HepG2 (cell line): ENCODE results near the gene BCAM. TPM values are rescaled to one million over a fixed set of nuclear protein-coding genes. Genes with fewer than 3 reads are reported as not detected.
A peak's percentile ranks its signal among the peaks of the same experiment; 100 is the strongest.

ENCODE experiments used
- BRD4 ChIP-seq: sonication (generic); formaldehyde crosslinking; IDR thresholded peaks from 2 replicates; pipeline ENCODE4 v1.4.0; 2020; ENCODE audit warnings: missing genetic modification reagents
- CREM ChIP-seq, 2 experiments: sonication (generic) in 1 of 2; formaldehyde crosslinking in 1 of 2; IDR thresholded peaks; 2 replicates each; pipeline versions ENCODE4 v1.4.0 to v1.6.1; 2016 to 2020; ENCODE audit warnings: antibody characterized with exemption in 1 of 2, mild to moderate bottlenecking in 1 of 2, missing genetic modification reagents in 1 of 2
- ESRRA ChIP-seq: sonication (generic); formaldehyde crosslinking; IDR thresholded peaks from 2 replicates; pipeline ENCODE4 v1.5.1; 2020; ENCODE audit warnings: mild to moderate bottlenecking, low read depth, missing genetic modification reagents
- FOXO1 ChIP-seq: sonication (generic); formaldehyde crosslinking; IDR thresholded peaks from 2 replicates; pipeline ENCODE4 v1.4.0; 2020; ENCODE audit warnings: missing genetic modification reagents
- GPBP1L1 ChIP-seq: sonication (generic); formaldehyde crosslinking; IDR thresholded peaks from 2 replicates; pipeline ENCODE4 v1.5.0; 2020; ENCODE audit warnings: mild to moderate bottlenecking, missing genetic modification reagents
- HDAC2 ChIP-seq: sonication (generic); formaldehyde crosslinking; IDR thresholded peaks from 2 replicates; pipeline ENCODE4 v1.4.0; 2020; ENCODE audit warnings: missing genetic modification reagents
- KLF6 ChIP-seq: IDR thresholded peaks from 2 replicates; pipeline ENCODE4 v1.8.0; 2016; ENCODE audit warnings: missing biosample characterization, missing genetic modification reagents
- KMT2A ChIP-seq: sonication (generic); formaldehyde crosslinking; IDR thresholded peaks from 2 replicates; pipeline ENCODE4 v1.4.0; 2020; ENCODE audit warnings: missing genetic modification reagents
- MTA1 ChIP-seq: sonication (generic); formaldehyde crosslinking; IDR thresholded peaks from 2 replicates; pipeline ENCODE4 v1.4.0; 2020; ENCODE audit warnings: missing genetic modification reagents, mild to moderate bottlenecking, borderline replicate concordance
- MTA3 ChIP-seq: sonication (generic); formaldehyde crosslinking; IDR thresholded peaks from 2 replicates; pipeline ENCODE4 v1.4.0; 2020; ENCODE audit warnings: missing genetic modification reagents
- MYPOP ChIP-seq: sonication (generic); formaldehyde crosslinking; IDR thresholded peaks from 2 replicates; pipeline ENCODE4 v1.8.1; 2023; ENCODE audit warnings: mild to moderate bottlenecking, moderate library complexity, missing genetic modification reagents
- RARA ChIP-seq: IDR thresholded peaks from 2 replicates; pipeline ENCODE4 v1.6.1; 2016; ENCODE audit warnings: missing genetic modification reagents, missing compliant biosample characterization
- RXRA ChIP-seq: sonication (generic); formaldehyde crosslinking; IDR thresholded peaks from 2 replicates; pipeline ENCODE4 v1.5.1; 2020; ENCODE audit warnings: missing genetic modification reagents
- RXRB ChIP-seq: IDR thresholded peaks from 2 replicates; pipeline ENCODE4 v1.6.1; 2016; ENCODE audit warnings: borderline replicate concordance, missing genetic modification reagents, missing compliant biosample characterization
- ZFAT ChIP-seq: sonication (generic); formaldehyde crosslinking; conservative IDR thresholded peaks from 2 replicates; pipeline ENCODE4 v1.8.1; 2023; ENCODE audit warnings: missing genetic modification reagents, inconsistent platforms
- ZNF205 ChIP-seq: IDR thresholded peaks from 2 replicates; pipeline ENCODE4 v1.6.1; 2018; ENCODE audit warnings: missing biosample characterization, missing genetic modification reagents
- ZNF225 ChIP-seq: sonication (generic); formaldehyde crosslinking; IDR thresholded peaks from 2 replicates; pipeline ENCODE4 v1.4.0; 2020; ENCODE audit warnings: mild to moderate bottlenecking, missing genetic modification reagents
- ZNF260 ChIP-seq: sonication (generic); formaldehyde crosslinking; IDR thresholded peaks from 2 replicates; pipeline ENCODE4 v1.4.0; 2020; ENCODE audit warnings: missing genetic modification reagents, low read depth, mild to moderate bottlenecking, borderline replicate concordance
- ZNF331 ChIP-seq: sonication (generic); formaldehyde crosslinking; IDR thresholded peaks from 2 replicates; pipeline ENCODE4 v1.4.0; 2020; ENCODE audit warnings: missing genetic modification reagents
- ZNF609 ChIP-seq: sonication (generic); formaldehyde crosslinking; IDR thresholded peaks from 2 replicates; pipeline ENCODE4 v1.4.0; 2020; ENCODE audit warnings: mild to moderate bottlenecking, missing genetic modification reagents, borderline replicate concordance
- ZSCAN5A ChIP-seq: sonication (generic); formaldehyde crosslinking; IDR thresholded peaks from 2 replicates; pipeline ENCODE4 v1.8.0; 2022; ENCODE audit warnings: mild to moderate bottlenecking, missing genetic modification reagents, borderline replicate concordance
- ZZZ3 ChIP-seq: sonication (generic); formaldehyde crosslinking; IDR thresholded peaks from 2 replicates; pipeline ENCODE4 v1.4.0; 2020; ENCODE audit warnings: missing genetic modification reagents, mild to moderate bottlenecking, borderline replicate concordance
- polyA plus RNA-seq, 8 experiments: library from polyadenylated mRNA; depleted of rRNA in 3 of 8; stranded (reverse) in 7 of 8; unstranded in 1 of 8; fragments of >200 nt; fragmentation: Illumina TruSeq in 4 of 8; extraction: Trizol in 4 of 8; gene quantifications; 2 replicates each; pipeline versions ENCODE4 v1.2.1 to v1.2.3, GENCODE V29; 2011 to 2016; ENCODE audit warnings: low read depth in 4 of 8, missing spikeins in 1 of 8, mixed read lengths in 1 of 8; ENCODE audit not compliant: insufficient read depth in 1 of 8
- total RNA-seq, 5 experiments: library from RNA; depleted of rRNA; stranded (reverse); fragments of >200 nt; fragmentation: Illumina TruSeq; extraction: Trizol; gene quantifications; 2 replicates each; pipeline ENCODE4 v1.2.3, GENCODE V29; 2016; ENCODE audit warnings: low read depth in 1 of 5

BCAM gene
- total and polyA plus RNA-seq, 2 of the 13 experiments (the other 11 are each of a cell fraction or from before 2014, with no cell fraction given) = 51.2 to 62.7 TPM

GRCh38 chr19:44807162-44807561 lies 1.7 kb upstream of the BCAM start (continued):
- TF ChIP-seq ZSCAN5A (CRISPR knock-in tag) (no peak), ZFAT (CRISPR knock-in tag) (no peak), RXRB (CRISPR knock-in tag) (no peak), BRD4 (CRISPR knock-in tag) (no peak), ZZZ3 (CRISPR knock-in tag) (no peak), CREM (IDR thresholded peaks at IDR 0.05) (no peak), CREM (CRISPR knock-in tag; IDR thresholded peaks at IDR 0.05) (no peak), KLF6 (CRISPR knock-in tag) (no peak), RARA (CRISPR knock-in tag) (0 out of 2 replicates have a peak, but pooled peaks have one; percentile 37), ZNF225 (CRISPR knock-in tag) (0 out of 2 replicates have a peak, but pooled peaks have one; percentile 30), HDAC2 (CRISPR knock-in tag) (peak; percentile 87; the same call in 1 of the 2 replicates), ZNF609 (peak; percentile 50), ZNF260 (CRISPR knock-in tag) (no peak), MTA3 (no peak), RXRA (CRISPR knock-in tag) (peak; percentile 64; the same call in 1 of the 2 replicates), MTA1 (CRISPR knock-in tag) (peak; percentile 79), GPBP1L1 (CRISPR knock-in tag) (no peak), FOXO1 (CRISPR knock-in tag) (peak; percentile 65; the same call in 1 of the 2 replicates), ZNF205 (no peak), ZNF331 (CRISPR knock-in tag) (peak; percentile 75; the same call in 1 of the 2 replicates), MYPOP (0 out of 2 replicates have a peak, but pooled peaks have one; percentile 25), KMT2A (CRISPR knock-in tag) (no peak), ESRRA (CRISPR knock-in tag) (0 out of 2 replicates have a peak, but pooled peaks have one; percentile 35)
